SU-DHL-6 (cell line): ENCODE measurements around the gene PEX26.

Source experiments
- CTCF ChIP-seq: fragments of 200-600 bp; sonication (generic); IDR thresholded peaks from one replicate; pipeline ENCODE4 v1.5.1; 2017; ENCODE audit warnings: antibody characterized with exemption, mild to moderate bottlenecking, low read length, moderate library complexity; ENCODE audit not compliant: insufficient read depth, poor library complexity, severe bottlenecking
- EZH2phosphoT487 ChIP-seq: fragments of 200-600 bp; sonication (generic), shearing (Covaris generic); conservative IDR thresholded peaks from 2 replicates; pipeline ENCODE4 v1.6.1; 2018; ENCODE audit warnings: mild to moderate bottlenecking, antibody characterized with exemption, low read length, moderate library complexity, mixed read lengths

- TF ChIP-seq CTCF (no peak), EZH2phosphoT487 (no peak)
Measured at GRCh38 chr22:18101536-18101935, 23.7 kb downstream of the PEX26 start.
